Glomerular visceral epithelial cell (primary cell): ENCODE data around the gene FAM171A2.
A peak's percentile ranks its signal among the peaks of the same experiment; 100 is the strongest.
"Not testable (repeated sequence)": the region's sequence is repeated elsewhere in the genome, so short reads cannot be mapped to it uniquely, and the experiment has no call there.

Experiments used
- DNase-seq: peaks from one replicate; pipeline ENCODE4 v3.0.0-alpha.2; 2016; ENCODE audit errors: extremely low spot score

FAM171A2 gene

DNA sequence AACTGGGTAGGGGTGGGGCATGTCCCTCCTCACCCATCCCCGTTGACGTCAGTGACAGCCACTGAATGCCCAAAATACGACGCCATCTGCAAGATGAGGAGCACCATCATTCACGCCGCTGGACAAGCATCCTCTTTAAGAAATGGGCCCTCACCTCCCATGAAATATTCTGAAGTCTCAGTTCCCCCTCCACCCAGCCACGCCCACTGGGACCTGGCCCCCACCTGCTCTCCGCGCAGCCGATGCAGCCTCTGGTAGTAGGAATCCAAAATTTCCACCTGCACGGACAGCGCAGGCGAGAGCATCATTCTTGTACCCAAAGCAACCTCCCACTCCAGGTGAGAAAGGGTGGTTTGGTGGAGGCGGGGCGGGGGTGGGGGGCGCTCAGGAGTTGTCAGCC lies 20.2 kb upstream of the FAM171A2 start:
- no peak for DNase-seq

DNA sequence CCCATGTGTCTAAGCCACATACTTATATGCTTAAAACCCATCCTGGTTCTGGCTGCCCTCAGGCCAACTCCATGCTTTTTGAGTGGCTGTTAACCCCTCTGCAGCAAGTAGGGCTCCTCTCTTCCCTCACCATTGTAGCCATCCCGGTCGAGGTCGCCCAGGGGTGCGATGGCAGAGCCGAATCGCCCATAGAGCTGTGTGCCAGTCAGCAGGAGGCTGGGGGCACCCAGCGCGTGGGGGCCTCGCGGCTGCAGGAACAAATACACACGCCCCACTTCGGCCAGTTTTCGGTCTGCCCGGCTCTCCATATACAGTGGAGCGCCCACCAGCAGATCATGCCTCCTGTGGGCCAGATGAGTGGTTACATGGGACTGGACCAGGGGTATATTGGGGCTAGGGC lies 19.7 kb upstream of the FAM171A2 start:
- no peak for DNase-seq

DNA sequence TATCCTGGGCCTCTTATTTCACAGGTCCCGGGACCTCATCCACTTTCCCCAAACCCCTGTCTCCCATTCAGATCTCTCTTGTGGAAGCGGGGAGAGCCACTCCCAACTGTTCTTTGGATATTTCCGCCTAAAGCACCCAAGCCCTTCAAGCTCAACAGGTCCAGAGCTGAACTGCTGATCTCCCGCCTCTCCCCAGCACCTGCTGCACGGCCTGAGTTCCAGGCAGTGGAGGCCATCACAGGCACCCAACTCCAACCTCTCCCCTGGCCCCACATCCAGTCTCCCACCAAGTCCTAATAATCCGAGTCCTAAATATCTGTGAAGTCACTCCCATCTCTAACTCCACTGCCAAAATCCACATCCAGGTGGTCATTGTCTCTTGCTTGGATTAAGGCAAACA lies 19.3 kb upstream of the FAM171A2 start:
- DNase-seq = no peak

DNA sequence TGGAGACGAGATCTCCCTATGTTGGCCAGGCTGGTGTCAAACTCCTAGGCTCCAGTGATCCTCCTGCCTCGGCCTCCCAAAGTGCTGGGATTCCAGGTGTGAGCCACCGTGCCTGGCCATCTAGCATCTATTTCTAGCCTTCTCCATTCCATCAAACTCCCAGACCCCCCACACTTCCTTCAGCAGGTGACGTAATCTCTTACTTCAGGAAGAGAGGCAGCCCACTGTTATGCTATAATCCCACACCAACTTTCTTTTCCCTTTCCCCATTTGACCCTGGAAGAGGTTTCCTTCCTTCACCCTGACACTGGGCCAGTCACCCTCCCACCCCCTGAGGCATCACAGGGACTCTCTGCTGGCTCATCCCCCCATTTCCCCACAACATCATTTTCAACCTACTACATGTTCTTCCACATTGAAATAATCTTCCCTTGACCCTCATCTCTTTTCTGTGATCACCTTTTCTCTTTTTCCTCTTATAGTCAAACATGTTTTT lies 18.2 kb upstream of the FAM171A2 start:
- DNase-seq = no peak

DNA sequence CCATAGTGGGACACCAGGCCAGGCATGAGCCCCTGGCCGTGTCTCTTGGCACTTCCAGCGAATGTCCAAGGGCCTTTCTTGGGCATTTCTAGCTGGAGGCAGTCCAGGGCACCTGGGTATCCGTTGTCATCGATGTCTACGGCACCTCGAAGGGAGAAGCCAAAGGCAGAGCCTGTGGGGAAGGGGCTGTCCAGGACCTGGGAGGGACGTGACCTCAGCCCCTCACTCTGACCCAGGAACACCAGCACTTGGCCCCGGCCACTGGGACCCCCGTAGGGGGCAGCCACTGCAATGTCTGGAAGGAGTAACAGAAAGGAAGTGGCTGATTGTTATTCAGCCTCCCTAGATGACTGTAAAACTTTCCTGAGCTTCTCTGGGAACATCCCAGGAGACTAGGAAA lies 17.1 kb upstream of the FAM171A2 start:
- DNase-seq = no peak

DNA sequence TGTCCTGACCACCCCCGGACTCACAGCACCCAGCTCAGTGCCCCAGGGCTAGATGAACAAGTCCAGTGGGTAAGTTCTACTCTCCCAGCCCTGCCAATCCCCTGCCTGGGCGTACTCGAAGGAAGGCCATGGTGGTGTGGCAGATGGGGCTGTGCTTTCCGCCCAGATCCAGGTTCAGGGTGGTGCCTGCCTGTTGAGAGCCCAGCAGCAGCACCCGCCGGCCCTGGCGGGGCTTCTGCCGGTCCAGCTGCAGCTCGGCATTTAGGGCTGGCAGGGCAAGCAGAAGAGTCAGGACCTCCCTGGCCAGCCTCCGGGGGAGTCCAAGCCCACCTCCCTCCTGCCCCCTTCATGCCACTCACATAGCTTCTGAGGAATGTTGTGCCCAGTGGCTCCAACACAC lies 16.2 kb upstream of the FAM171A2 start:
- no peak for DNase-seq

DNA sequence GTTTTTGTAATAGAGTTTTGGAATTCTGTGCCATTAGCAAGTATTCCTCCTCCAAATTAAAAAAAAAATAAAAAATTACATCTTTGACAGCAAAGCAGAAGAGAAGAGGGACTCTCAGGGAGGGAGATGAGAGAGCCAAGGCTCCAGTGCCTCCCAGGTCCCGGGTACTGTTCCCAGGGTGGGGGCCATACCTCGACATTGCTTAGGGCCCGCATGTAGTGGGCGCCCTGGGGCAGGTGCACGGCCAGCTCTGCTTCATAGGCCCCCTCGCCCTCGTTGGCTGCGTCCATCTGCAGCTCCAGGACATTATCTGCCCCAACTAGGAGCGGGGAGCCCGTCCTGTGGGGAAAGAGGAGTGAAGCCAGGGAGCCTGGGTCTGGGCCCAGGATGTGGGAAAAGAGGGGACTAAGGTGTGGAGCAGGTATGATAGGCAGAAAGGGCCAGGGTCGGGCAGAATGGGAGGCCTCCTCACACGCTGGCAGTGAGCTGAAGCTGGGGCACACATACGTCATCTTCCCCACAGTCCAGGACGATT lies 14.6 kb upstream of the FAM171A2 start:
- DNase-seq = no peak

DNA sequence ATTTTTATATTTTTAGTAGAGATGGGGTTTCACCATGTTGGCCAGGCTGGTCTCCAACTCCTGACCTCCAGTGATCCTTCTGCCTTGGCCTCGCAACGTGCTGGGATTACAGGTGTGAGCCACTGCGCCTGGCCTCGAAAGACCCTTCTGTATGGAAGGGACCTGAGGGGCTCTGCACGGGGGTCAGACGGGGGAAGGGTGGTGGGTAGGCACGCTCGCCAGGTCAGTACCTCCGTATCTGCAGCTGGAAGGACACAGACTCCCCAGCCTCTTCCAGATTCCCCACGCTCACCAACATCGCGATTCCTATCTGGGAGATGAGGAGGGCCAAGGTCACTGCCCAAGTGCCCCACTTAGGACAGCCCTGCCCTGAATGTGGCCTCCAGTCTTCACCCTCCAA lies 13.1 kb upstream of the FAM171A2 start:
- DNase-seq = no peak

DNA sequence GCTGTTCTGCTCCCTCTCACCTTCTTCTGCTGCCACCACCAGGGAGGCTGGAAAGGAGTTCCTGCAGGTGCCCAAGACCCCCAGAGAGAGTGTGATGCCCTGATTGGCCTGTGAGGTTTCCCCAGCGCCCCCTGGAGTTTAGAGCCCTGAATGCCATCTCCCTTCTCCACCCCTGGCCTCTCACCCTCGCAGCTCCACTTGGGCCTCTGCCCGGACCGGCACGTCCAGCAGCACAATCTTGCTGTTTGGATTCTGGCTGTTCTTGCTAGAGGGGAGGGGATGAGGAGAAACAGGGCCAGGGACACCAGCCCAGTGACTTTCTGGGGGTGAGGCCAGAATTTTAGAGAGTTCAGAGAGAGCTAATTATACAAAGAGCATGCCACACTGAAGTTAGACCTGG lies 12.5 kb upstream of the FAM171A2 start:
- DNase-seq = no peak

DNA sequence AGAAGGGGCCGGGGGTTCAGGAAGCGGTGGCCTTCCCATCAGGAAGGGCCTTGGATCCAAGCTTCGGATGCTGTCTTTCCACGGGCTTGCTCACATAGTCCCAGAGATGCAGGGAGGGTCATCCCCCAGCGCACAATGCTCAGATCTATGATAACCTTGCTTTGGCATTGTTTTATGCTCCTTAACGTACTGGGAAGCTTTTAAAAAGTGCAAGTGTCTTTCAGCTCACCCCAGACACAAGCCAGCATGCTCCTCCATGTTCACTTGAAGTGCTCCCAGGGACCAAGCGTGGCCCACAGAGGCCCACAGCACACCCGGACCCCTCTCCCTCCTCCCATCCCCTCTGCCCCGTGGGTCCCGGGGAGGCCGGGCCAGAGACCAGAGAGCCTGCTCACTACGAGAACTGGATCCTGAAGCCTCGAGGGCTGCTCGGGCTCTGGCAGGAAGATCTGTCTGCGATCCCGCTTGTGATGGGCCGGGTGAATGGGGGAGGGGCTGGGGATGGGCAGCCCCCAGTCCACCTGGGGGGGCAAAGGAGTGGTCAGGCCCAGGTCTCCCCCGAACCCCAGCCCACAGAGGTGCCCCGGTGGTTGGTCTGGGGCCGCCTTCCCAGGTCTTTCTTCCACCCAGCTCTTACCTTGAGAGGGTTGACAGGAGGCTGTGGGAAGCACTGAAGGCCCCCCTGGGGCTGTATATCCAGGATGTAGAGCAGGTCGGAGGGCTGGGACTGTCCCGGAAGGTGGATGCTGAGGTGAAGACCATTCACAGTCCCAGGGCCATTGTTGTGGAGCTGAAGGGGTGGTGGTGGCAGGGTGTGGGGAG lies 11.8 kb upstream of the FAM171A2 start:
- no peak for DNase-seq

DNA sequence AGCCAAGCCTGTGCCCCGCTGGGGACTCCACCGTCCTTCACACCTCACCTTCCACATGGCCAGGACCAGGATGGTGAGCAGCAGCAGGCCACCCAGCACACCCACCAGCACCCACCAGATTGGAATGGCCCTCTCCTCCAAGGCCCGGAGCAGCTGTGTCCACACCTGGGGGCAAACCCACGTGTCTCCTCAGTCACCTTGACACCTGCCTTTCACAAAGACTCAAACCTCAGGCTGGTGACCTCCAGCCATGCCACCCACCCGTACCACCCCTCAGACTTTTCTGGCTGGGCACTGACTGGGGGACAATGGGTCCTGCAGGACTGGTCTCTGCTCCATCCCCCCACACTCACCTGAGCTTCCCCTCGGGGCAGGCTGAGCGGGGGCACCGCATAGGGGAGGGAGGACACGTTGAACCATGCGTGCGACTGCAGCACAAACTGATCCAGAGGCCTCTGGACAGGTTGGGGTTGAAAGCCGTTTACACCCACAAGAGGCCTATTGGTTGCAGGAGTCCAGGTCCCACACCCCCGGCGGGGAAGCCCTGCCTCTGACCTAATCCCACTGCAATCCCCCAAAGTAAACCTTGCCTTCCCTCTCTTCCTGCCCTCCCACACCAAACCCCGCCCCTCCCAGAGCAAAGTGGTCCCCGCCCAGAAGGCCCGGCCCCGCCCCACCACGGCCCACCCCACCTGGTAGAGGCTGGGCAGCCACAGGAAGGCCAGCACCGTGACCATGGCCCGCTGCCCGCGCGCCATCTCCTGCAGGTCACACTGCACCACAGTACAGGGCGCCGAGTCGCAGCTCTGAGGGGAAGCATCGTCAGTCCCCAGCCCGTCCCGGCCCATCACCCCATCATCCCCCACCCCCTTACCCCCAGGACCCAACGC lies 10.9 kb upstream of the FAM171A2 start:
- peak; percentile 29 for DNase-seq

DNA sequence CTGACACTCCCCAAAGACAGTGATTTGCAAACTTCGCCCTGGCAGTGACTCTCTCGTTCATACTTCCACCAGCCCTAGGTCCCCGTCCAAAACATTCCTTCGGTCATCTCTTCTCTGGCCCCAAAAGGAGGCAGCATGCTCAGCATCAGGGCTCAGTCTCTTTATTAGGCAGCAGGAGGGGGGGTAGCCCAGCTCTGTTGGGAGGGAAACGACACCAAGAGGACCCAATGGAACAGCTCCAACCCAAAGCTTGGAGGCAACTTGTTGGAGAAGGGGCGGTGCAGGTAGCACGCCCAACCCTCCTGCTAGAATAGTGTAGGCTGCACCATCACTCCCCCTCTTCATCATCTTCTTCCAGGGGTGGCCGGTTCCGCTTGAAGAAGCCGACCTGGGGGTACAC lies 8.4 kb upstream of the FAM171A2 start:
- no peak for DNase-seq

DNA sequence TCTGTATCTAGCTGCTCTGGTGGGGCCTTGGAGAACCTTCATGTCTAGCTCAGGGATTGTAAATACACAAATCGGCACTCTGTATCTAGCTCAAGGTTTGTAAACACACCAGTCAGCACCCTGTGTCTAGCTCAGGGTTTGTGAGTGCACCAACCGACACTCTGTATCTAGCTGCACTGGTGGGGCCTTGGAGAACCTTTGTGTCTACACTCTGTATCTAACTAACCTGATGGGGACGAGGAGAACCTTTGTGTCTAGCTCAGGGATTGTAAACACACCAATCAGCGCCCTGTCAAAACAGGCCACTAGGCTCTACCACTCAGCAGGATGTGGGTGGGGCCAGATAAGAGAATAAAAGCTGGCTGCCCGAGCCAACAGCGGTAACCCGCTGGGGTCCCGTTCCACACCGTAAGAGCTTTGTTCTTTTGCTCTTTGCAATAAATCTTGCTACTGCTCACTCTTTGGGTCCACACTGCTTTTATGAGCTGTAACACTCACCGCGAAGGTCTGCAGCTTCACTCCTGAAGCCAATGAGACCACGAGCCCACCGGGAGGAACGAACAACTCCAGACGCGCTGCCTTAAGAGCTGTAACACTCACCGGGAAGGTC lies 5.9 kb upstream of the FAM171A2 start:
- DNase-seq = not testable (repeated sequence)

DNA sequence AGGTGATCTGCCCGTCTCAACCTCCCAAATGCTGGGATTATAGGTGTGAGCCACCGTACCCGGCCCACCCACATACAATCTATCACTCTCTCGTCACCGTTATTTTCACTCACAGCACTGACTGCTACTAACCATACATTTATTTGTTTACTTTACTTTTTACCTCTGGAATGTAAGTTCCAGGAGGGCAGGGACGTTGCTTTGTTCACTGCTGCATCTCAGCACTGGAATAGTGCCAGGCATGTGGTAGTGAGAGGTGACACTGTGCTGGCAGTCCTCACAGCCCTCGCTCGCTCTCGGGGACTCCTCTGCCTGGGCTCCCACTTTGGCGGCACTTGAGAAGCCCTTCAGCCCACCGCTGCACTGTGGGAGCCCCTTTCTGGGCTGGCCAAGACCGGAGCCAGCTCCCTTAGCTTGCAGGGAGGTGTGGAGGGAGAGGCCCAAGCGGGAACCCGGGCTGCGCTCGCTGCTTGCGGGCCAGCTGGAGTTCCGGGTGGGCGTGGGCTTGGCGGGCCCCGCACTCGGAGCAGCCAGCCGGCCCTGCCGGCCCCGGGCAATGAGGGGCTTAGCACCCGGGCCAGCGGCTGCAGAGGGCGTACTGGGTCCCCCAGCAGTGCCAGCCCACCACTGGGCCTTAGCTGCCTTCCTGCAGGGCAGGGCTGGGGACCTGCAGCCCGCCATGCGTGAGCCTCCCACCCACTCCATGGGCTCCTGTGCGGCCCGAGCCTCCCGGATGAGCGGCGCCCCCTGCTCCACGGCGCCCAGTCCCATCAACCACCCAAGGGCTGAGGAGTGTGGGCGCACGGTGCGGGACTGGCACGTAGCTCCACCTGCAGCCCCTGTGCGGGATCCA lies 5.0 kb upstream of the FAM171A2 start:
- not testable (repeated sequence) for DNase-seq

DNA sequence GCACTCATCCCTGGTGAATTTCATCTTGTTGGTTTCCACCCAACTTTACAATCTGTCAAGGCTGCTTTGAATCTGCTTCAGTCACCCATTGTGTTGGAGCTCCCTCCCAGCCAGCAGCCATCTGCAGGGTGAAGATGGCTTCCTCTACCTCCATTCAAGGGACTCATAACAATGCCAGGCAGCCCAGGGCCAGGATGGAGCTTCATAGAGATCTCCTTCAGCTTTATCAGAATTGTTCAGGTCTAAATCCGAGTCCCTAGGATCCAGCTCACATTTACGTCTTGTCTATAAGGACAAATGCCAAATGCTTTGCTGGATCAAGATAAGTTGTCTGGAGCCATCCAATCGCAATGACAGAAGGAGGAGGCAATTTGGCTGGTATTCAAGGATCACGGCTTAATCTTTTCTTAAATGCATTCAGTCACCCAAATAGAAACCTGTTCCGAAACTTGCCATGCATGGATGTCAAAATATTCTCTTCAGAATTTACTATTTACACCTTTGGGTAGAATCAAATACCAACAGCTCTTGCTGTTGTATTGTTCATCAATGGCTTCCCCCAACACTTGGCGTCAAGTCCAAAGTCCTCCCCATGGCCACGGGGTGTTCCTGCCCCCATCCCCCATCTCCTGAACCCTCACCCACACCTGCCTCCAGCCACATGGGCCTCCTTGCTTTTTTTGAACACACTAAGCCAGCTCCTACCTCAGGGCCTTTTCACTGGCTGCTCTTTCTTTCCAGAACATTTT lies 3.8 kb upstream of the FAM171A2 start:
- no peak for DNase-seq

DNA sequence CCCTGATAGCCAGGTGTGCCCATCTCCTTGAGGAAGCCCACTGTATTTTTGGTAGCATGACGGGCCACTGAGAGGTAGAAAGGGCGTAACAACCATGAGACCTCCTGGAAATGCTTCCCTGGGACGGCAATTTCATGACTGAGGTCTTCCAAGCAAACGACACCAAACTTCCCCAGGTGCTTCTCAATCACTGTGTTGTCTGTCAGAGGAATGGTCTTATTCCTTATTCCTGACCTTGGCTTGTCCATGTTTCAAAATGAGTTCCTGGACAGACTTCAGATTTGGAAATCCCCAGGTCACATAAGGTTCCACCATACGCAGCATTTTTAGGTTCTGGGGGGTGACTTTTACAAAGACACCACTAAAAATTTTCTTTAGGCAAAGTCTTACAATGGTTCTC lies 1.4 kb upstream of the FAM171A2 start:
- not testable (repeated sequence) for DNase-seq

DNA sequence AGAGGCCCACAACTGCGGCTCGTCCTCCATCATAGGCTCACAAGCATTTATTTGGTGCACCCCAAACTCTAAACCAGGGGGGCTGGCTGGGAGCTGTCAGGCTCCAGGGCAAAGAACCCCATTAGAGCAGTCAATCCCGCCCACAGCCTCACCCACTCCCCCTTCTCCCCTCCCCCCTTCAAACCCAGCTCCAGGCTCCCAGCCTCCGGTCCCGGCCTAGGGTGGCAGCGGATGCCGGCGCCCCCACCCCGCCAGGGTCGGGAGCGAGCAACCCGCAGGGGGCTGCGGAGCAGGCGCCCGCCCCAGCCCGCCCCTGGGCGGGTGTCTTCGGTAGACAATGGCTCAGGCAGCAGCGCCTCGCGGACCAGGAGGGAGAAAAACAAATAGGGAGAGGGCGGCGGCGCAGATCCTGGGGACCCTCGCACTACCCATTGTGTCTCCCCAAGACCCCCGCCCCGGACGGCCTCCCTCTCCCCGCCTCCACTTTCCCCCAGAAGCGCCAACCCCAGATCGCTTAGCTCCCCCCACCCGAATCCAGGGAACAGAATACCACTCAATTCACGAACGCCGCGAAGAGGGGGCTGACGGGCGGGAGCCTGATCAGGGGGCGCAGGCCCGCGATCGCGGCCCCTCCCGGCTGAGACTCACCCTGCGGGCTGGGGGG lies 572 bp downstream of the FAM171A2 start:
- peak; percentile 15 for DNase-seq

DNA sequence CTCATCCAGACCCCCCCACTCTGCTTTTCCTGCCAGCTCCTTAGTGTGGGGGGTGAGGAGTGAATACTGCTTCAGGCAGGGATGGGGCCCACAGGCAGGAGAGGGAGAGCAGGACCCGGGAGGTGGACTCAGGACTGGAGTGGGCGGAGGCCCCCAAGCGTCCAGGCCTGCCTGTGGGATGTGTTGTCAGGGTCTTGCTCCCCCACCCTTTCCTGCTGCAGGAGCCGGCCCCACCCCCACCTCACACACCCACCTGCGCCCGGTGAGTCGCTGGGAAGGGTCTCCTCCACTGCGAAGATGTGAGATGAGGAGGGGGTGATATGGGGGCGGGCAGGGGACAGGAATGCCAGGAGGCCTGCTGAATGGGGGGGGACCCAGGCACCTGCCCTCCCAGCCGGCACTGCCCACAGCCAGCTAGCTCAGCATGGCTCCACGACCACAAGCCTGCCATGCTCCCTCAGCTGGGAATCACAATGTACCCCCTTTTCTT lies 1.1 kb downstream of the FAM171A2 start:
- DNase-seq = no peak
